Measurements from ENCODE around the gene PRSS16.

PRSS16 gene

DNA sequence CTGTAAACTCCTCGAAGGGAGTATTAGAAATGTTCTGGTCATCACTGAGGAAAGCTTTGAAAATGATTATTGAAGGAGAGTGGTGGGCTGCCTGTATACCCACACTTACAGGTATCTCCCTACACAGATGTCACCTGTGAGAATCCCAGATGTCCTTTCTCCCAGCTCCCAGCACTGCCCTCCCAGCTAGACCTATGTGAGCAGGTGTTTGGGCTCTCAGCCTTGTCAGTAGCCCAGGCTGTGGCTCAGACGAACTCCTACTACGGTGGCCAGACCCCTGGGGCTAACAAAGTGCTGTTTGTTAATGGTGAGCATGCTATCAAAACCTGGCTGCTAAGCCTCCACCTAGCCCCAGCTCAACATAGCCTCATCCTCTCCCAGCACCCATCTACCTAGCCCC is 7.1 kb downstream of the PRSS16 start:
- no peak overlapping the region for H3K9ac ChIP-seq (ENCODE audit: low read length)
- no peaks in the 10 kb centered on the region for H3K9me3 ChIP-seq (ENCODE audit: insufficient read depth, low read length)
- peaks cover 13% of the 10 kb centered on the region for H3K4me1 ChIP-seq (ENCODE audit: low read length)
- H3K79me2 ChIP-seq (ENCODE audit: low read length), result no peaks in the 10 kb centered on the region
- H4K20me1 ChIP-seq (ENCODE audit: insufficient read depth, low read length), result no peaks in the 10 kb centered on the region
- TF ChIP-seq, protein P1, sequence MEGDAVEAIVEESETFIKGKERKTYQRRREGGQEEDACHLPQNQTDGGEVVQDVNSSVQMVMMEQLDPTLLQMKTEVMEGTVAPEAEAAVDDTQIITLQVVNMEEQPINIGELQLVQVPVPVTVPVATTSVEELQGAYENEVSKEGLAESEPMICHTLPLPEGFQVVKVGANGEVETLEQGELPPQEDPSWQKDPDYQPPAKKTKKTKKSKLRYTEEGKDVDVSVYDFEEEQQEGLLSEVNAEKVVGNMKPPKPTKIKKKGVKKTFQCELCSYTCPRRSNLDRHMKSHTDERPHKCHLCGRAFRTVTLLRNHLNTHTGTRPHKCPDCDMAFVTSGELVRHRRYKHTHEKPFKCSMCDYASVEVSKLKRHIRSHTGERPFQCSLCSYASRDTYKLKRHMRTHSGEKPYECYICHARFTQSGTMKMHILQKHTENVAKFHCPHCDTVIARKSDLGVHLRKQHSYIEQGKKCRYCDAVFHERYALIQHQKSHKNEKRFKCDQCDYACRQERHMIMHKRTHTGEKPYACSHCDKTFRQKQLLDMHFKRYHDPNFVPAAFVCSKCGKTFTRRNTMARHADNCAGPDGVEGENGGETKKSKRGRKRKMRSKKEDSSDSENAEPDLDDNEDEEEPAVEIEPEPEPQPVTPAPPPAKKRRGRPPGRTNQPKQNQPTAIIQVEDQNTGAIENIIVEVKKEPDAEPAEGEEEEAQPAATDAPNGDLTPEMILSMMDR (IDR thresholded peaks at IDR 0.05; ENCODE audit: low read depth, low read length), result no peak
- TF ChIP-seq EZH2phosphoT487 (IDR thresholded peaks at IDR 0.05; ENCODE audit: low read depth), result no peak
- no peaks in the 10 kb centered on the region for H3K27me3 ChIP-seq (ENCODE audit: low read depth, low read length)
- H3K4me3 ChIP-seq (ENCODE audit: low read length), result no peak overlapping the region
- H2AFZ ChIP-seq (ENCODE audit: low read depth, low read length), result no peak overlapping the region
- H3K27ac ChIP-seq (ENCODE audit: low read length), result no peak overlapping the region
- no peaks in the 10 kb centered on the region for H3K36me3 ChIP-seq (replicated peaks; ENCODE audit: low read depth, low read length)
- no peak overlapping the region for H3K4me2 ChIP-seq (ENCODE audit: low read length)

DNA sequence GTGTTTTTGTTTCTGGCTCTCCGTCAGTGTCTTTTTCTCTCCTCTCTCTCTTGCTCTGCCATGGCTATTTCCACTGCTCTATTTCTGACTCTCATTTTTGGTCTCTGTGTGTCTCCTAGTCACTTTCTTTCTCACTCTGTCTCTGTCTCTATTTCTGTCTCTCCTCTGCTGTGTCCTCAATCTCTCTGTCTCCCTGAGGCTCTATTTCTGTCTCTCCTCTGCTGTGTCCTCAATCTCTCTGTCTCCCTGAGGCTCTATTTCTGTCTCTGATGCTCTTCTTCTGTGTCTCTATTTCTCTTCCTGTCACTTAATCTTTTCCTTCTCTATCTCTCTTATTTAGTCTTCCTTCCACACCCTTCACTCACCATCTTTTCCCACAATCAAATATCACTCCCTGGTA is 8.4 kb downstream of the PRSS16 start:
- H3K36me3 ChIP-seq (replicated peaks; ENCODE audit: low read depth, low read length), result no peaks in the 10 kb centered on the region
- H2AFZ ChIP-seq (ENCODE audit: low read depth, low read length), result no peak overlapping the region
- no peak overlapping the region for H3K27ac ChIP-seq (ENCODE audit: low read length)
- H4K20me1 ChIP-seq (ENCODE audit: insufficient read depth, low read length), result no peaks in the 10 kb centered on the region
- H3K27me3 ChIP-seq (ENCODE audit: low read depth, low read length), result no peaks in the 10 kb centered on the region
- no peak overlapping the region for H3K4me3 ChIP-seq (ENCODE audit: low read length)
- no peaks in the 10 kb centered on the region for H3K79me2 ChIP-seq (ENCODE audit: low read length)
- no peak overlapping the region for H3K4me2 ChIP-seq (ENCODE audit: low read length)
- no peak for TF ChIP-seq EZH2phosphoT487 (IDR thresholded peaks at IDR 0.05; ENCODE audit: low read depth)
- TF ChIP-seq, protein P1 (IDR thresholded peaks at IDR 0.05; ENCODE audit: low read depth, low read length), result no peak
- no peaks in the 10 kb centered on the region for H3K9me3 ChIP-seq (ENCODE audit: insufficient read depth, low read length)
- peaks cover 7% of the 10 kb centered on the region for H3K4me1 ChIP-seq (ENCODE audit: low read length)
- H3K9ac ChIP-seq (ENCODE audit: low read length), result no peak overlapping the region

DNA sequence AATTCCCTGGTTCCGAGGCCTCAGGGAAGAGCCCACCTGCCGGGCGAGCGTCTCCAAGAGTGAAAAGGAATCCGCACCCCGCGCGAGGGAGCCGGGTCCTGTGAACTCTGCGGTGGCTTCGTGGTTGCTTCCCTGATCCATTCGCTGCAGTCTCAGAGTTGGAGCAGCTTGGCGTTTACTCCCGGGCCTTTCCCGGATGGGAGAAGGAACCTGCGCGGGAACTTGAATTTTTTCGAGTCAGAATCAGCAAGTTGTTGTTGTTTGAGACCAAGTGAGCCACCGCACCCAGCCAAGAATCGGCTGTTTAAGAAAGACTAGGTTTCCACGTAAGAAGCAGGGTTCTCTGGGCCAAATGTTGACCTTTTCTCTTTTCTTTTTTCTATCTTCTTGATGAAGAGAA is 12.9 kb downstream of the PRSS16 start:
- no peak overlapping the region for H3K4me3 ChIP-seq (ENCODE audit: low read length)

DNA sequence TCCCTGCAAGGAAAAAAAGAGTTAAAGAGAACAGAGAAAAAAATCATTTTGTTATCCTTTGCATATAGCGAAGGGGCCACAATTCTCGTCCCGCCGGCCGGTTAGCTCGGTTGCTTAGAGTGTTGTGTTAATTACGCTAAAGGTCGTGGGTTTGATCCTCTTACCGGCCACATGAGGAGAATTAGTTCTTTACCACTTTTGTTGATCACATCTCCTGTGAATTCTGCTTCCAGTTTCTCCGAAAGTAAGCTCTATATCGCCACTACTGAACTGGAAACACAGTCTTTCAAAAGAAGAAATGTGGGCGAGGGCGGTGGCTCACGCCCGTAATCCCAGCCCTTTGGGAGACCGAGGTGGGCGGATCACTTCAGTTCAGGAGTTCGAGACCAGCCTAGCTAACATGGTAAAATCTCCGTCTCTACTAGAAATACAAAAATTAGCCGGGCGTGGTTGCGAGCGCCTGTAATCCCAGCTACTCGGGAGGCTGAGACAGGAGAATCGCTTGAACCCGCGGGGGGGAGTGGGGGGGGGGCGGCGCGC is 13.4 kb downstream of the PRSS16 start:
- Histone ChIP-seq H3K4me2 (ENCODE audit: low read length) (no peak overlapping the region), H2AFZ (ENCODE audit: low read depth, low read length) (no peak overlapping the region), H3K9ac (ENCODE audit: low read length) (no peak overlapping the region)

More for the DNA sequence above, 12.9 kb downstream of the PRSS16 start:
- Histone ChIP-seq H3K27ac (ENCODE audit: low read length) (no peak overlapping the region), H3K4me1 (ENCODE audit: low read length) (no peaks in the 10 kb centered on the region), H3K27me3 (ENCODE audit: low read depth, low read length) (no peaks in the 10 kb centered on the region), H3K4me2 (ENCODE audit: low read length) (no peak overlapping the region), H3K36me3 (replicated peaks; ENCODE audit: low read depth, low read length) (no peaks in the 10 kb centered on the region), H3K79me2 (ENCODE audit: low read length) (no peaks in the 10 kb centered on the region), H4K20me1 (ENCODE audit: insufficient read depth, low read length) (no peaks in the 10 kb centered on the region), H3K9me3 (ENCODE audit: insufficient read depth, low read length) (no peaks in the 10 kb centered on the region), H2AFZ (ENCODE audit: low read depth, low read length) (no peak overlapping the region), H3K9ac (ENCODE audit: low read length) (no peak overlapping the region)
- TF ChIP-seq, protein P1 (IDR thresholded peaks at IDR 0.05; ENCODE audit: low read depth, low read length), result no peak
- no peak for TF ChIP-seq EZH2phosphoT487 (IDR thresholded peaks at IDR 0.05; ENCODE audit: low read depth)

More for the DNA sequence above, 13.4 kb downstream of the PRSS16 start:
- no peaks in the 10 kb centered on the region for H3K4me1 ChIP-seq (ENCODE audit: low read length)
- TF ChIP-seq EZH2phosphoT487 (IDR thresholded peaks at IDR 0.05; ENCODE audit: low read depth), result no peak
- TF ChIP-seq, protein P1 (IDR thresholded peaks at IDR 0.05; ENCODE audit: low read depth, low read length), result no peak
- no peak overlapping the region for H3K4me3 ChIP-seq (ENCODE audit: low read length)
- no peaks in the 10 kb centered on the region for H3K27me3 ChIP-seq (ENCODE audit: low read depth, low read length)
- no peak overlapping the region for H3K27ac ChIP-seq (ENCODE audit: low read length)
- no peaks in the 10 kb centered on the region for H3K9me3 ChIP-seq (ENCODE audit: insufficient read depth, low read length)
- no peaks in the 10 kb centered on the region for H3K79me2 ChIP-seq (ENCODE audit: low read length)
- H4K20me1 ChIP-seq (ENCODE audit: insufficient read depth, low read length), result no peaks in the 10 kb centered on the region
- H3K36me3 ChIP-seq (replicated peaks; ENCODE audit: low read depth, low read length), result no peaks in the 10 kb centered on the region
